WTC11 (cell line): Measurements from ENCODE around the gene RUNX1. TPM values are rescaled to one million over a fixed set of nuclear protein-coding genes. Genes with fewer than 3 reads are reported as not detected.

Experiments
- ATAC-seq: fragments of 200-7000 bp; cut with Tn5 transposase; 2 replicates; pipeline ENCODE4 v1.10.0; 2021; ENCODE audit warnings: mild to moderate bottlenecking, moderate library complexity
- CTCF ChIA-PET: fragments of 300-600 bp; sonication (Branson Sonifier 250); formaldehyde crosslinking; loops from one replicate; lab custom pipeline; 2021; ENCODE audit warnings: antibody characterized with exemption; lab: Charles Lee
- POLR2A ChIA-PET: fragments of 350-600 bp; sonication (Branson Sonifier 250); formaldehyde crosslinking; loops from one replicate; lab custom pipeline; 2021; ENCODE audit warnings: antibody characterized with exemption; lab: Charles Lee
- DNase-seq: peaks from one replicate; pipeline ENCODE4 v3.0.0; 2021; ENCODE audit warnings: low spot score
- H3K27ac Mint-ChIP-seq: 2 replicates; pipeline ENCODE4 v1.8.0; 2021; ENCODE audit warnings: mixed read lengths
- H3K27me3 Mint-ChIP-seq: 2 replicates; pipeline ENCODE4 v1.8.0; 2021; ENCODE audit warnings: low read depth, mild to moderate bottlenecking, moderate library complexity, mixed read lengths
- H3K36me3 Mint-ChIP-seq: 2 replicates; pipeline ENCODE4 v1.8.0; 2021; ENCODE audit warnings: mixed read lengths
- H3K4me1 Mint-ChIP-seq: 2 replicates; pipeline ENCODE4 v1.8.0; 2022; ENCODE audit warnings: mixed read lengths
- H3K4me3 Mint-ChIP-seq: 2 replicates; pipeline ENCODE4 v1.8.0; 2021; ENCODE audit warnings: mild to moderate bottlenecking, moderate library complexity, mixed read lengths
- H3K9me3 Mint-ChIP-seq: 2 replicates; pipeline ENCODE4 v1.8.0; 2021; ENCODE audit warnings: mixed read lengths
- ATF6 ChIP-seq: sonication (generic); formaldehyde crosslinking; IDR thresholded peaks from 2 replicates; pipeline ENCODE4 v1.8.1; 2023; ENCODE audit warnings: mild to moderate bottlenecking, missing genetic modification reagents
- CREM ChIP-seq: sonication (generic); formaldehyde crosslinking; IDR thresholded peaks from 2 replicates; pipeline ENCODE4 v1.8.1; 2022; ENCODE audit warnings: mild to moderate bottlenecking, missing genetic modification reagents, moderate library complexity
- E2F5 ChIP-seq: sonication (generic); formaldehyde crosslinking; IDR thresholded peaks from 2 replicates; pipeline ENCODE4 v1.8.1; 2022; ENCODE audit warnings: mild to moderate bottlenecking, moderate library complexity, missing genetic modification reagents
- ELF4 ChIP-seq: sonication (generic); formaldehyde crosslinking; IDR thresholded peaks from 2 replicates; pipeline ENCODE4 v1.8.1; 2022; ENCODE audit warnings: low read depth, mild to moderate bottlenecking, moderate library complexity, missing genetic modification reagents
- ETV6 ChIP-seq: sonication (generic); formaldehyde crosslinking; IDR thresholded peaks from 2 replicates; pipeline ENCODE4 v1.8.1; 2022; ENCODE audit warnings: mild to moderate bottlenecking, missing genetic modification reagents
- FOXJ3 ChIP-seq: sonication (generic); formaldehyde crosslinking; IDR thresholded peaks from 2 replicates; pipeline ENCODE4 v1.9.0; 2021; ENCODE audit warnings: missing genetic modification reagents, mild to moderate bottlenecking, borderline replicate concordance
- GRHL2 ChIP-seq: fragments of 250-450 bp; sonication (Bioruptor Pico); IDR thresholded peaks from 2 replicates; pipeline ENCODE4 v1.8.0; 2022; ENCODE audit warnings: mild to moderate bottlenecking, moderate library complexity; ENCODE audit not compliant: insufficient replicate concordance, severe bottlenecking
- IRF2 ChIP-seq: sonication (generic); formaldehyde crosslinking; IDR thresholded peaks from 2 replicates; pipeline ENCODE4 v1.8.0; 2022; ENCODE audit warnings: low read depth, missing genetic modification reagents, borderline replicate concordance
- KAT7 ChIP-seq: sonication (generic); formaldehyde crosslinking; IDR thresholded peaks from 2 replicates; pipeline ENCODE4 v1.8.1; 2023; ENCODE audit warnings: missing genetic modification reagents, mild to moderate bottlenecking, borderline replicate concordance
- NFATC4 ChIP-seq: fragments of 250-450 bp; sonication (Bioruptor Pico); IDR thresholded peaks from 2 replicates; pipeline ENCODE4 v1.9.0; 2021; ENCODE audit warnings: mild to moderate bottlenecking
- NFE2L1 ChIP-seq: sonication (generic); formaldehyde crosslinking; IDR thresholded peaks from 2 replicates; pipeline ENCODE4 v1.8.1; 2023; ENCODE audit warnings: missing genetic modification reagents
- NR3C1 ChIP-seq: sonication (generic); formaldehyde crosslinking; conservative IDR thresholded peaks from 2 replicates; pipeline ENCODE4 v1.8.1; 2023; ENCODE audit warnings: low read depth, mild to moderate bottlenecking, missing genetic modification reagents
- PRRX2 ChIP-seq: fragments of 250-450 bp; sonication (Bioruptor Pico); IDR thresholded peaks from 2 replicates; pipeline ENCODE4 v1.8.0; 2021; ENCODE audit warnings: mild to moderate bottlenecking
- SP1 ChIP-seq: sonication (generic); formaldehyde crosslinking; conservative IDR thresholded peaks from 2 replicates; pipeline ENCODE4 v1.8.1; 2022; ENCODE audit warnings: missing genetic modification reagents
- TP53 ChIP-seq: sonication (generic); formaldehyde crosslinking; IDR thresholded peaks from 2 replicates; pipeline ENCODE4 v1.8.1; 2023; ENCODE audit warnings: mild to moderate bottlenecking, missing genetic modification reagents
- ZNF121 ChIP-seq: sonication (generic); formaldehyde crosslinking; IDR thresholded peaks from 2 replicates; pipeline ENCODE4 v1.8.0; 2023; ENCODE audit warnings: missing genetic modification reagents
- ZNF138 ChIP-seq: sonication (generic); formaldehyde crosslinking; conservative IDR thresholded peaks from 2 replicates; pipeline ENCODE4 v1.8.1; 2022; ENCODE audit warnings: mild to moderate bottlenecking, moderate library complexity, missing genetic modification reagents
- ZNF232 ChIP-seq: sonication (generic); formaldehyde crosslinking; IDR thresholded peaks from 2 replicates; pipeline ENCODE4 v1.8.0; 2022; ENCODE audit warnings: mild to moderate bottlenecking, missing genetic modification reagents
- total RNA-seq: library from RNA; stranded (reverse); gene quantifications from 3 replicates; pipeline ENCODE4 v1.2.3, GENCODE V29; 2021
- TF ChIP-seq, protein P1 (sequence below): sonication (generic); formaldehyde crosslinking; IDR thresholded peaks from 2 replicates; pipeline ENCODE4 v1.8.0; 2022; ENCODE audit warnings: mild to moderate bottlenecking, missing genetic modification reagents
- TF ChIP-seq, protein P2 (sequence below): sonication (generic); formaldehyde crosslinking; IDR thresholded peaks from 2 replicates; pipeline ENCODE4 v1.8.1; 2022; ENCODE audit warnings: low read depth, mild to moderate bottlenecking, moderate library complexity, missing genetic modification reagents, borderline replicate concordance

The RUNX1 gene
- total RNA-seq, 1 experiment from 2014 or later, result 2.2 TPM

DNA sequence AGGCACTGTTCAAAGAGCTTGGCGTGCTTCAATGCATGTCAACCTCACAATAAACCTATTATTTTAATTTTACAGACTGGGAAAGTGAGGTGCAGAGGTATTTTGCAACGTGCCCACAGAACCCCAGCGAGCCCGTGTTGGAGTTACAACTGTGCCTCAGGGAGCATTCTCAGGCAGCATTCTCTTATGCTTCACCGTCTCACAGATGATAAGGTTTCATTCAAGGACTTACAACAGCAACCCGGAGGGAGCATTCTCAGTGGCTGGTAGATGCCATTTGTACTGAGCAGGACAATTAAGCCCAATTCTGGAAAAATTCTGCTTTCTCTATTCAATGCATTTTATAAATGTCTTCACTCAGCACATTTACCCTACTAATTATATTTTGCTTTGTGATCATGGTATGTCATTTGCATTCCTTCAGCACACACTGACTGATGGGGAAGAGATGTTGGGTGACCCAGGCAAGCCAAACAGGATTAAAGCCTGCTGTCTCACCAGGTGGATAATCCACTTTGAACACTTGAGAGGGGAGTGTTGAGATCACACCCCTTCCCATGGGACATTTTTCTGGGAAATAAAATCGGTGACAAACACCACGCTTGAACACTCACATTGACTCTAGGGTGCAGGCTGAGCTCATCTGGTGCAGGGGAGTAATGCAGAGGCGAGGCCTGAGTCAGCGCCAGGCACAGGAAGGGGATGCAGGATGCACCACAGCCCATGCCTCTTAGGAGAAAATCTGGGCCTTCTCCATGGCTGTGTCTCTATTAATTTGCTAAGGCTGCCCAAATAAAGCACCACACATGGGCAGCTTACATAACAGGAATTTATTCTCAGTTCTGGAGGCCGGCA, 266.4 kb downstream of the RUNX1 start:
- DNase-seq, result no peak
- no peak for TF ChIP-seq ETV6 (CRISPR knock-in tag)
- no peak for TF ChIP-seq NR3C1 (CRISPR knock-in tag)
- no peak for TF ChIP-seq SP1
- TF ChIP-seq, protein P1, sequence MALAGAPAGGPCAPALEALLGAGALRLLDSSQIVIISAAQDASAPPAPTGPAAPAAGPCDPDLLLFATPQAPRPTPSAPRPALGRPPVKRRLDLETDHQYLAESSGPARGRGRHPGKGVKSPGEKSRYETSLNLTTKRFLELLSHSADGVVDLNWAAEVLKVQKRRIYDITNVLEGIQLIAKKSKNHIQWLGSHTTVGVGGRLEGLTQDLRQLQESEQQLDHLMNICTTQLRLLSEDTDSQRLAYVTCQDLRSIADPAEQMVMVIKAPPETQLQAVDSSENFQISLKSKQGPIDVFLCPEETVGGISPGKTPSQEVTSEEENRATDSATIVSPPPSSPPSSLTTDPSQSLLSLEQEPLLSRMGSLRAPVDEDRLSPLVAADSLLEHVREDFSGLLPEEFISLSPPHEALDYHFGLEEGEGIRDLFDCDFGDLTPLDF (CRISPR knock-in tag), result no peak
- no peak for TF ChIP-seq GRHL2 (CRISPR knock-in tag)
- no peak for TF ChIP-seq ZNF138 (CRISPR knock-in tag)
- TF ChIP-seq ELF4 (CRISPR knock-in tag), result no peak
- no peak for TF ChIP-seq FOXJ3 (CRISPR knock-in tag)
- no peak for TF ChIP-seq NFATC4 (CRISPR knock-in tag)
- TF ChIP-seq KAT7 (CRISPR knock-in tag), result no peak
- TF ChIP-seq, protein P2, sequence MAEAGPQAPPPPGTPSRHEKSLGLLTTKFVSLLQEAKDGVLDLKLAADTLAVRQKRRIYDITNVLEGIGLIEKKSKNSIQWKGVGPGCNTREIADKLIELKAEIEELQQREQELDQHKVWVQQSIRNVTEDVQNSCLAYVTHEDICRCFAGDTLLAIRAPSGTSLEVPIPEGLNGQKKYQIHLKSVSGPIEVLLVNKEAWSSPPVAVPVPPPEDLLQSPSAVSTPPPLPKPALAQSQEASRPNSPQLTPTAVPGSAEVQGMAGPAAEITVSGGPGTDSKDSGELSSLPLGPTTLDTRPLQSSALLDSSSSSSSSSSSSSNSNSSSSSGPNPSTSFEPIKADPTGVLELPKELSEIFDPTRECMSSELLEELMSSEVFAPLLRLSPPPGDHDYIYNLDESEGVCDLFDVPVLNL (CRISPR knock-in tag), result no peak
- no peak for TF ChIP-seq ZNF121 (CRISPR knock-in tag)
- no peak for TF ChIP-seq ZNF232 (CRISPR knock-in tag)
- peaks cover 4% of the 10 kb centered on the region; the same call in 1 of the 2 replicates for H3K4me1 Mint-ChIP-seq
- H3K9me3 Mint-ChIP-seq, result 0 out of 2 replicates have a peak, but pooled peaks cover 5% of the 10 kb centered on the region
- no peak overlapping the region for H3K27ac Mint-ChIP-seq
- H3K4me3 Mint-ChIP-seq, result no peak overlapping the region
- ATAC-seq, result no peak
- H3K36me3 Mint-ChIP-seq, result no peaks in the 10 kb centered on the region
- ChIA-PET CTCF (interaction anchor here (0.5 kb wide), 1 partner anchor 37 kb away, joined by 3 read pairs; no protein-coding TSS in a partner anchor), POLR2A (no interaction called here)
- peaks cover 3% of the 10 kb centered on the region; the same call in 1 of the 2 replicates for H3K27me3 Mint-ChIP-seq

DNA sequence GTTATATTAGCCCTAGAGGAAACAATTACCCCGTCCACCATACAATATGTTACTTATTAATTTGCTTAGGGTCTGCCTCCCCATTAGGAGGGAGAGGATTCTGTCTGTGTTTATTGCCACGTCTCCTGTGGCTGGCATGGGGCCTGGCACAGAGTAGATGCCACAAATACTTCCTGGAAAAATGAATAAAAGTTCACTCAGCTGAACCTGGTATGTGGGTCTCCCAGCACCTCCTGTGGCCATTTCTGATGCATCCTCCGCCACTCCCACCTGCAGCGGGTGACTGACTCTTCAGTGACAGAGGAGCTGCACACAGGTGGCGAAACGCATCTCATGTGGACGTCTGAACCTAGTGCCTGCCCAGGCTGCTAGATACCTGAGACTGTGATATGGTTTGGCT, 267.6 kb downstream of the RUNX1 start:
- ChIA-PET POLR2A (no interaction called here), CTCF (no interaction called here)
- Mint-ChIP-seq H3K27me3 (no peaks in the 10 kb centered on the region), H3K4me3 (no peak overlapping the region), H3K27ac (no peak overlapping the region), H3K4me1 (no peaks in the 10 kb centered on the region), H3K36me3 (no peaks in the 10 kb centered on the region), H3K9me3 (0 out of 2 replicates have a peak, but pooled peaks cover 5% of the 10 kb centered on the region)
- TF ChIP-seq IRF2 (CRISPR knock-in tag) (no peak), ATF6 (CRISPR knock-in tag) (no peak), TP53 (CRISPR knock-in tag) (no peak), NFE2L1 (CRISPR knock-in tag) (no peak), ZNF138 (CRISPR knock-in tag) (no peak), PRRX2 (CRISPR knock-in tag) (no peak), NFATC4 (CRISPR knock-in tag) (no peak), E2F5 (no peak), CREM (CRISPR knock-in tag) (no peak)
- ATAC-seq (no peak), DNase-seq (no peak)
